OCI-LY1 (cell line): ENCODE measurements around the gene FAHD1.

Experiments used
- CTCF ChIP-seq: fragments of 200-600 bp; sonication (generic), shearing (Covaris generic); IDR thresholded peaks from 2 replicates; pipeline ENCODE4 v1.5.1; 2017; ENCODE audit warnings: mild to moderate bottlenecking, antibody characterized with exemption, low read length, moderate library complexity, mixed read lengths
- EZH2 ChIP-seq: fragments of 200-600 bp; sonication (generic), shearing (Covaris generic); IDR thresholded peaks from 2 replicates; pipeline ENCODE4 v1.8.0; 2017; ENCODE audit warnings: borderline replicate concordance, mixed run types, mild to moderate bottlenecking, antibody characterized with exemption, low read length, moderate library complexity, mixed read lengths

- TF ChIP-seq CTCF (no peak), EZH2 (no peak)
These were observed at the start of gene FAHD1, which contains the start of gene HAGH for GRCh38 chr16:1826691-1827573.
